ENCODE data around the gene ALKBH6.
"Not testable (repeated sequence)": the region's sequence is repeated elsewhere in the genome, so short reads cannot be mapped to it uniquely, and the experiment has no call there.

Gene ALKBH6

DNA sequence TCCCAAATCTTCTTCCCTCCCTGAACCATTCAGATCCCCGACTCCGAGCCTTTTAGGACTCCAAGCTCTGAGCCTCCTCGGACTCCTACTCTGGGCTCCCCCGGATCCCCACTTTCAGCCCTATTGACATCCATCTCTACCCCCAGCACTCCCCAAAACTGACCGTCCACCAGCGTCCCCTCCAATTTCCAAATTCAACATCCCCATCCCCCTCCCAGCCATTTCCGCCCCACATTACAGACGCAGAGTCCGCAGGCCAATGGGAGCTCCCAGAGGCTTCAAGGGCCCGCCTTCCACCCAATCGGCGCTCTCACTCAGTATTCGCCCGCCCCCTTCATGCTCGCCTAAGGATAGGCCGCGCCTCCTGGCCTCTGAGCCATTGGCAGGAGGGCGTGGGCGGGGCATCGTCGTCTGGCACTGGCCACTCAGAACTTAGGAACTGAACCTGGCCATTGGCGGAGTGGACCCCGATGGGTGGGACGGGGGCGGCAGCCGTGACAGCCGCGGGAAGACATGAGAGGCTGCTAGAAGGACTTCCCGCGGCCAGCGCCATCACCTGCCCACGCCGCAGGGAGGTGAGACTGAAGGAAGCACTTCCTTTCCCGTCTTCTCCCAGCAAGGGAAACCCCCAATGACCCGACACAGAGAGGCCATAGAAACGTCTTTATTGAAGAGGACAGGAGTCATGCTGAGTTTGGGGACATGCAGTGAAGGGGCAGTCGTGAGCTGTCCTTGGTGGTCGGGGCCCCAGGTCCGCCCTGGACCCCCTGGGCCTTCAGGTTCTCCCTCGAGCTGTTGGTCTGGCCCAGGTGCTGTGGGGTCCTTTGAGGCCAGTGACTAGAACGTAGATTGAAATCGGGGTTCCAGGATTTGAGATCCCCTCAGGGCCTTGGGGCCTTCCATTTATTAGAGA is at the start of gene ALKBH6:
Gene ALKBH6, minus strand, starts transcription at position 202 of the 913 bp plus-strand sequence. CDS start 816 bp downstream, outside the sequence.
- peak; percentile 99 for DNase-seq (ENCODE audit: low read depth)

DNA sequence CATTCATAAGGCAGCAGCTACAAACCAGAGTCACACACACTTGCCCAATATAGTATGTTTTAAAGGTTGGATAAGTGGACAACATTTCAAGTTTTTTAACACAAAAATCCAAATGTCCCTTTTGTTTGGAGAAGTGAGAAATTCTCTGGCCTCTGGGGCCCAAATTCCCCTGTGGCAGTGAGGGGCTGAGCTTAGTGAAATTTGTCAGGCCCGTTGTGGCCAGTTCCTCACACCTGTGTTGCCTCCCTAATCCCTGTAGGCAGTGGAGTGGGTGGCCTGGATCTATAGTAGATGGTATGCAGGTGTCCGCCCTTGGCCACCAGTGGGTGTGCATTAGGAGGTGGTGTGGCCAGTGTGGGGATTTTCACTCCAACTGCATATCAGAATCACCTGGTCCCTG is 47.4 kb upstream of the ALKBH6 start:
- DNase-seq (ENCODE audit: low read depth): no peak

DNA sequence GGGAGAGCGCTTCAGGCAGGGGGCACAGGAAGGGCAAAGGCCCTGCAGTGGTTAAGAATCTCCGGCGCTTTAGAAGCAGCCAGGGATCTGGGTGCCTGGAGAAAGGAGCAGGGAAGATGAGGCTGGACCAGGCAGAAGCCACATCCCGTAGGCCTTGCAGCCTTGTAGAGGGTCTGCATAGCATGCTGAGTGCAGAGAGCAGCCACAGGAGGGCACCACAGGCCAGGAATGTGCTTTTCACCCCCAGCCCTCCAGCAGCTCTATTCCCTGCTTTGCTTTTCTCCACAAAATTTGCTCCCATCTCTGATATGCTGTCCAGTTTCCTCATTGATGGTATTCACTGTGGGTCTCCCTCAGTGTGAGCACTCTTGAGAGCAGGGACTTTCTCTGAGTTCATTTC is 46.4 kb upstream of the ALKBH6 start:
- no peak for DNase-seq (ENCODE audit: low read depth)

DNA sequence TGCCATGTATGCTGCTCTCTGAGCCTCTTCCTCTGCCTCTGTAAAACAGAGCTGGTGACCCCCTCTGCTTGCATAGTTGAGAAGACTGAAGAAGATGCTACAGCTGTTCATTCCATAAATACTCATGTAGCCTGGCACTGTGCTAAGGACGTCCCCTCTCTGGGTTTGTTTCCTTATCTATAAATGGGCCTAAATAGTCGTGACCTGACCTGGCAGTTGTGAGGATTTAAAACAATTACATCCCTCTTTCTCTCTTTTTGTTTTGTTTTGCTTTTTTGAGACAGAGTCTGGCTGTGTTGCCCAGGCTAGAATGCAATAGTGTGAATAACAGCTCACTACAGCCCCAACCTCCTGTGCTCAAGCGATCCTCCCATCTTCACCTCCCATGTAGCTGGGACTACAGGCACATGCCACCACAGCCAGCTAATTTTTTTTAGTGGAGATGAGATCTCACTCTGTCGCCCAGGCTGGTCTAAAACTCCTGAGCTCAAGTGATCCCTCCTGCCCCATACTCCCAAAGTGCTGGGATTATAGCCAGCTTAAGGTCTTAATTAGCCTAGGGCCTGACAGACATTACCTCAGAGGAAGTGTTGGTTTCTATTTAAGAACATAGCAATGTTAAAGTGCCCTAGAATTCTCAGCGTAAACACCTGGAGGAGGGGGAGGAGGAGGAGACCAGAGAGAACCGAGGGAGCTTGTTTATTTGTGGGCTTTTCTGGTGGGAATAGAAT is 45.3 kb upstream of the ALKBH6 start:
- DNase-seq (ENCODE audit: low read depth): no peak

DNA sequence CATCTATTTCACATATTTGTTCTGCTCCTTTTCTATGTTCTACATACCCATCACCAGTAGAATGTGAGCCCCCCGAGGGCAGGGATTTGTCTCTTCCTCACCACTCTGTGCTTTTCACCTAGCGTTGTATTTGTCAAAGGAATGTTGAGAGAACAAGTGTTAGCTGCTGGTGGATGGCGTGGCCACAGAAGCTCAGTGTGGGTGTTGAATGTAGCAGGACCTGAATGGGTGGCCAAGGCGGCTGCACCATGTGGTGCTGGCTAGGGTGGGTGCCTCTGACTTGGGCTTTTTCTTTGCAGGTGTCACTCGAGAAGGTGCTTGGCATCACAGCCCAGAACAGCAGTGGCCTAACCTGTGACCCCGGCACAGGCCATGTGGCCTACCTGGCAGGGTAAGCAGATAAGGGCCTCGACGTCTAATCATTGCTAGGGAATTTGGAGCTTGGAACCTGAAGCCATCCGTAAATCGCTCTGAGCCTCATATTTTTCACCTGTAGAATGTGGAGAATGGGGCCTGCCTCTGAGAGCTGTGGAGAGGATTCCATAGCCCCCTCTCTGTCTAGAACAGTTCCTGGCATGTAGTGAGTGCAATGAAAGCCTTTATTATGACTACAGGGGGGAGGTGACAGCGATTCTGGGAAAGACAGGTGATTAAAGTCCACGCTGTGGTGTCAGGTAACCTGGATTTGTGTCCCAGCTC is 44.6 kb upstream of the ALKBH6 start:
- no peak for DNase-seq (ENCODE audit: low read depth)

DNA sequence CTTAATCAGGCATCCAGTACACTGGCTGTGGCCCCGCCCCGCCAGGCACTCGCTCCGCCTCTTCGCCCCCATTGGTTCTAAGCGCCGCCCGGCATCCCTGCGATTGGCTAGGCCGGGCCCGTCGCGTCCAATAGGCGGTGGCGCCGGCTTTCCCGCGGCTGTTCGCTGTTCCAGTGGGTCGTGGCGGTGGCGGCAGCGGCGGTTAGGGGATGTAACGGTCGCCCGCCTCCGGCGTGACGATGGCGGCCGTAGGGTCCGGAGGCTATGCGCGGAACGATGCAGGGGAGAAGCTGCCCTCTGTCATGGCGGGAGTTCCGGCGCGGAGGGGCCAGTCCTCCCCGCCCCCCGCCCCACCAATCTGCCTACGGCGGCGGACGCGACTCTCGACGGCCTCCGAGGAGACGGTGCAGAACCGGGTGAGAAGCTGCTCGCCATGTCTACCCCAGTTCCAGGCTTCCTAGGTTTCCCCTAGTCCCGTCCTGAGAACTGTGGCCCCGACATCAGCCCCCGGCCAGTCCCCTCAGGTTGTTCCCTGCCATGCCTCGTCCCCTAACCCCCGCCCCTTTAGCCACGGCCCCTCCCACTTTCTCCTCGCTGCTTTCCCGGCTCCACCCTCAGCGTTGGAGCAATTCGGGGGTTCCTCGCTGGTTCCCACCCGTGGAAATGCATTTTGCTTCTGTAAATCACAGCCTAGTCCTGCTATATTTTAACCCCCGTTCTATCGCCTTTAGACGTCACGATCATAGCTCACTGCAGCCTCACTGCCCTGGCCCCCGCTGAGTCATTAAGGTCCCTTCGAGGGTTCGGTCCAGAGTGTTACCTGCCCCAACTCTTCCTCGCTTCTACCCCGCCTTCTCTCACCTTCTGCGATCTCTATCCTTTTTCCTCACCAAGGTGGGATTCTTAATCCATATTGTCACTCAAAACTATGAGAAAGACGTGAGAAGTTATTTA is 41.0 kb upstream of the ALKBH6 start, which contains the start of gene WDR62:
Gene WDR62, plus strand, starts transcription at position 165 of the 954 bp plus-strand sequence. Its CDS starts 75 bp downstream, at position 240.
- peak; percentile 91 for DNase-seq (ENCODE audit: low read depth)

DNA sequence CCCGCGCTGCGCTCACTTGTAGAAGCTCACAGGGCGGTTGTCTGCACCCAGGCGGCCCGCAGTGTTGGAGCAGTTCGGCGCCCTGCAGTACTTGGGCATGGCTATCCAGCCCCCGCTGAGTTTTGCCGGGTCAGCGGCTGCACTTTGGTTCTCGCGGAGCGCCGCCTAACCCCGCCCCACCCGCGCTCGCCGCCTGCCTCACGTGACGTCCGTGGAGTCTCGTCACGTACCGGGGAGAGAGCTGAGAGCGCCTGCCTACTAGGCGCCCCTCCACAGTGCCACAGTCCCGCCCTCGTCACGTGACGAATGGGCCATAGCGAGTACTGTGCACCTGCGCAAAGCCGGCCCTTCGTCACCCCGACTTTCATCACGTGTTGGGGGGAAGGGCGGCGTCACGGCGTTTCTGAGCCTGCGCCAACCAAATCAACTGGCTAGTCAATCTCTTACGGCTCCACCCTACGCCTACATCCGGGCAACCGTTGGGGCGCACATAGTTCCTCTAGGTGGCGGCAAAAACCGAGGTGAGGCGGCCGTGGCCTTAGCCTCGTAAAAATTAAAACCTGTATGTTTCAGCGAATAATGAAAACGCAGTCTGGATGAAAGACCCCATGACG is 40.2 kb upstream of the ALKBH6 start, which contains the start of gene THAP8:
Gene THAP8, minus strand, starts transcription at position 167 of the 614 bp plus-strand sequence. Its CDS starts 68 bp downstream, at position 99.
- DNase-seq (ENCODE audit: low read depth): peak; percentile 100

DNA sequence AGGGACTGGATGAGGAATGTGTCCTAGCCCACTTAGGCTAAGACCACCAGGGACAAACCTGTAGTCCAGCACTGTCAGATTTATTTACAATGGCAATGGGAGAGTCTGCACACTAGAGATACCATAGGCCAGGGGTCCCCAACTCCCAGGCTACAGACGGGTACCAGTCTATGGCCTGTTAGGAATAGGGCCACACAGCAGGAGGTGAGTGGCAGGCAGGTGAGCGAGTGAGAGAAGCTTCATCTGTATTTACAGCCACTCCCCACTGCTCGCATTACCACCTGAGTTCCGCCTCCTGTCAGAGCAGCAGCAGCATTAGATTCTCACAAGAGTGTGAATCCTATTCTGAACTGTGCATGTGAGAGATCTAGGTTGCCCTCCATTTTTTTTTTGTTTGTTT is 37.6 kb upstream of the ALKBH6 start:
- DNase-seq (ENCODE audit: low read depth): no peak

DNA sequence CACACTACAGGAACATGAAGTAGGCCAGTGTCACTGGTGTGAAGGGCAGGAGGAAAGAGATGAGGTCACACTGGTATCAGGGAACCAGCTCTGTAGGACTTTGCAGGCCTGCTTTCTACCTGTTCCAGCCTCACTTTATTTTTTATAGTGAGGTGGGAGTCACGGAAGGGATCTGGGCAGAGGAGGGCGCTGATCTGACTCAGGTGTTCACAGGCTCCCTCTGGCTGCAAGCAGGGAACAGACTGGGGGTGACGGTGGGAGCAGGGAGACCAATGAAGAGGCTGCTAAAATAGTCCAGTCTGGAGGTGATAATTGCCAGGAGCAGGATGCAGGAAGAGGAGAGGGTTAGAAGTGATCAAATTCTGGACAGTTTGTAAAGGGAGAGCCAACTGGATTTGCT is 37.2 kb upstream of the ALKBH6 start:
- no peak for DNase-seq (ENCODE audit: low read depth)

DNA sequence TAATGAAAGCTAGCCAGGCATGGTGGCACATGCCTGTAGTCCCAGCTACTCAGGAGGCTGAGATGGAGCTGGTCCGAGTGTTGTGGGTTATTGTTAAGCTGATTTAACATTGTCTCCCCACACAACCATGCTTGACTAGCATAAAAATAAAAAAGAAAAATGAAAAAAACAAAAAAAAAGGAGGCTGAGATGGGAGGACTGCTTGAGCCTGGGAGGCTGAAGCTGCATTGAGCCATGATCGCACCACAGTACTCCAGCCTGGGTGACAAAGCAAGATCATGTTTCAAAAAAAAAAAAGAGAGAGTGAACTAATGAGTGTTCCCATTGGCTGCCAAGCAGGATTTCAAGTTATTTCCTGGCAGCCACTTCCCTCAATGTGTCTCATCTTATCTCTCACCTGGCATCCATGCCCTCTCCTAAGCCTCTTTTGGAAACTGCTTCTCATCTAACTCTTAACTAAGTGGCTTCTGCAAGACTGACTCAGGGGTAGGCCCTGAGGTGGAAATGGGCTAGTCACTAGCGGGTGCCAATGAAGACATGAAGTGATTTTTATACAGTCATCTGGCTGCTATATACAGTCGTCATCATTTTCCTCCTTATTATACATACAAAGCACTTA is 35.2 kb upstream of the ALKBH6 start:
- no peak for DNase-seq (ENCODE audit: low read depth)

DNA sequence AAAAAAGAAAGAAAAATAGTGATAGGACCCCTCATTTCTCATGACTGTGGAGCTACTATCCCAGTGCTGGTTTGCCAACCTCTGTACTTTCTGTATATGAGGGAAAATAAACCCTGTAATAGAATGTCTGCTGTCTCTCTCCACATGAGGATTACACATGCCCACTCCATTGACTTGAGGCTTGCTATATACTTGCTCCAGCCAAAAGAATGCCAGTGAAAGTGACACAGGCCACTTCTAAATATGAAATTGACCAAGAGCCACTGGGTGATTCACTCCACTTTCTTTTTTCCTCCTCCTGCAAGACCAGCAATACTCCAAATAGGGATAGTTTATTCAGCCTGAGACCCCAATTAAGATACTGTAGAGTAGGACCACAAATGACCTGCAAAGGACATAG is 33.8 kb upstream of the ALKBH6 start:
- no peak for DNase-seq (ENCODE audit: low read depth)

DNA sequence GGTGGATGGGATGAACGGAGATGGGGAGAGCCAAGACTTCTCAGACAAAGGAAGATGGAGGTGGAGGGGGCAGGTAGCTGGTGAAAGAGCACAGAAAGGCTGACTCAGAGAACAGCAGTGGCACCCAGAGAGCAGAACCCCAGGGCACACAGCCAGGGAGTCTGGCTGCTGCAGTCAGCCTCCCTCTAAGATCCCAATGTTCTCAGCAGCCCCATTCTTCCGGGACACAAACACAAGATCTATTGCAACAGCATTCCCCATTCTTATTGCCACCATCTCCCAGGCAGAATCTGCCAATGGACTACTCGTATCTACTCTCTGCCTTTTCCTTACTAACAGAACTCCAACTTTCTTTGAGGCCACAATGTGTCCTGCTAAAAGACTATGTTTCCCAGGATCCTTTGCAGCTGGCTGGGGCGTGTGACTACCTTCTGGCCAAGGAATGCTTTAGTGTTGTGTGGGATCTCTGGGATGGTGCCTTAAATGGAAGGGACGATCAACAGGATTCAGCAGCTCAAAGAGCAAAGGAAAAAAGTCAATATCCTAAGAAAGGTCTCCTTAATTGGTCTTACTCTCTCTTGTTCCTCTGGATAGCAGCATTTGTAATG is 32.5 kb upstream of the ALKBH6 start:
- DNase-seq (ENCODE audit: low read depth): no peak

DNA sequence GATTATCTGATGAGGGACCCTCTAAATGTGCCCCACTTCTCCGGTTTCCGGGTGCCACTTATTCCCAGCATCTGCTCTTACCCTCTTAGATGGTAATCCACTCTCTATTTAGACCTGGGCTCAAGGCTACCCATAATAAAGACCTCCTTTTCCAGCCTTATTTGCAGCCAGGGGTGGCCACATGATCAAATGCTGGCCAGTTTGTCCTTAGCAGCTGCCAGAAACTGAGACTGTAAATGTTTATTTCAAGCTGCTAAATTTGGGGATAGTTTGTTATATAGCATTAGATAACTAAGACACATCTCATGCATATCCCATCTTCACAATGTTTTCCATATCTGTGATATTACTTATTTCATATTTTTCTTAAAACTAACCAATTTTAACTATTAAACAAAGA is 29.9 kb upstream of the ALKBH6 start:
- DNase-seq (ENCODE audit: low read depth): no peak

DNA sequence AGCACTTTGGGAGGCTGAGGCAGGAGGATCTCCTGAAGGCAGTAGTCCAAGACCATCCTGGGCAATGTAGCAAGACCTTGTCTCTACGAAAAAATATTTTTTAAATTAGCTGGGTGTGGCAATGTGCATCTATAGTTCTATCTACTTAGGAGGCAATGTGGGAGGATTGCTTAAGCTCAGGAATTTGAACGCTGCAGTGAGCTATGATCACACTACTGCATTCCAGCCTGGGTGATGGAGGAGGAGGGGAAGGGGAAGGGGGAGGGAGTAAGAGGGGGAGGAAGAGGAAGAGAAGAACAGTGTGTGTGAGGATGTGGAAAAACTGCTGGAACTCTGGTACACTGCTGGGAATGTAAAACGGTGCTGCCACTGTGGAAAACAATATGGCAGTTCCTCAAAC is 27.8 kb upstream of the ALKBH6 start:
- DNase-seq (ENCODE audit: low read depth): no peak

DNA sequence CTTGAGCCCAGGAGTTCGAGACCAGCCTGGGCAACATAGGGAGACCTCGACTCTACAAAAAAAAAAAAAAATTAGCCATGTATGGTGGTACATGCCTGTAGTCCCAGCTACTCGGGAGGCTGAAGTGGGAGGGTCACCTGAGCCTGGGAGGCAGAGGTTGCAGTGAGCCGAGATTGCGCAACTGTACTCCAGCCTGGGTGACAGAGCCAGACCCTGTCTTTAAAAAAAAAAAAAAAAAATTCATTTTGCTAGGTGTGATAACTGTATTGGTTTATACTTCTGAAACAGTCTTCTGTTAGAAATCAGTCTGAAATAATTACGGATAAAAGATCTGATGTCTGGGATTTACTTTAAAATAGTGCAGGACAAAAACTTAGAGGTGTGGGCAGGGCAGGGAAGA is 27.1 kb upstream of the ALKBH6 start:
- DNase-seq (ENCODE audit: low read depth): not testable (repeated sequence)

DNA sequence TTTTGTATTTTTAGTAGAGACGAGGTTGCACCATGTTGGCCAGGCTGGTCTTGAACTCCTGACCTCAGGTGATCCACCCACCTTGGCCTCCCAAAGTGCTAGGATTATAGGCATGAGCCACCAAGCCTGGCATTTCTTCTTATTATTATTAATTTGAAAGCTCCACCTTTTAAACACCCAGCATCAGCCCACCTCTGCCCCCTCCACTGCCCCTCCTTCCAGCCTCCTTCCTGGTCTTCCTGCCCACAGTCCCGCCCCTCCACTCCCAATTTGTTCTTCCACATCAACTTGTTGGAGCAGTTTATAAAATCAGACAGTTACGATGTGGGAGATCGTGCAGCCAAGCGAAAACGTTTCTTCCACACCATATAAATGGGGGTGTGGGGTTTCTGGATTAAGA is 26.5 kb upstream of the ALKBH6 start:
- DNase-seq (ENCODE audit: low read depth): no peak

DNA sequence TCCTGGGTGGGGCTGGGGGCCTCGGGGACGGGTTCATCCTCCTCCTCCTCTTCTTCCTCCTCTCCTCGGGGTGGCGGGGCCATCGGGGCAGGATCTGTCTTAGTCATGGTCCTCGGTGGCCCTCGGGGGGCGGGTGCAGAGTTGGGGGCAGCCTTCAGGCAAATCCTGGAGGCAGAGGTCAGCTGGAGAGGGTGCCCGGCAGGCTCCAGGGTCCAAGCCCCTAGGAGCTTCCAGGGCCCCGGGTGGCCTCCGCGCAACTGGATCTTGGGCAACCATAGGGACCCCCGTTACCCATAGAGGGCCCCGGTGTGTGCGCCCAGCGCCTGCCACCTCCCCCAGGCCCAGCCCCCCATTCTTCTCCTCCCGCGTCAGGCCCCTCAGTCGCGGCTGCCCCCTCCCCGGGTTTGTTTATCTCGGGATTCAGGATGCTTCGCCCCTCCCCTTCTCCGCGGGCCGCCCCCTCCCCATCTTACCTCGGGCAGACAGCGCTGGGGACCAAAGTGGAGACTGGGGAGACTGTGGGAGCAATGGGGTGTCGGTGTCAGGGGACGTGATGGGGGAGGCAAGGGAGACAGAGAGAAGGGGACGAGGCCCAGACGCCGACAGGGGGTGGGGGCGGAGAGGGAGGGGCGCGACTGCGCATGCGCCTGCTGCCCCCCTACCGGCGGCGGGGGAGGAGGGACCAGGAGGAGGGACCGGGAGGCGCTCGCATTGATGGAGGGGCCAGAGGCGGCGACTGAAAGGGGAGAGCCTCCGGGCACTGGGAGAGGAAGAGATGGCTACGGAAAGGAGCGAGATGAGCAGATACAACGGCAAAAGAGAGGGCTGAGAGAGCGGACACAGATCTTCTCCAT is 18.5 kb upstream of the ALKBH6 start, which contains the start of gene CLIP3:
Gene CLIP3, minus strand, starts transcription at position 623 of the 854 bp plus-strand sequence. Its CDS starts 516 bp downstream, at position 107.
- peak; percentile 27 for DNase-seq (ENCODE audit: low read depth)

DNA sequence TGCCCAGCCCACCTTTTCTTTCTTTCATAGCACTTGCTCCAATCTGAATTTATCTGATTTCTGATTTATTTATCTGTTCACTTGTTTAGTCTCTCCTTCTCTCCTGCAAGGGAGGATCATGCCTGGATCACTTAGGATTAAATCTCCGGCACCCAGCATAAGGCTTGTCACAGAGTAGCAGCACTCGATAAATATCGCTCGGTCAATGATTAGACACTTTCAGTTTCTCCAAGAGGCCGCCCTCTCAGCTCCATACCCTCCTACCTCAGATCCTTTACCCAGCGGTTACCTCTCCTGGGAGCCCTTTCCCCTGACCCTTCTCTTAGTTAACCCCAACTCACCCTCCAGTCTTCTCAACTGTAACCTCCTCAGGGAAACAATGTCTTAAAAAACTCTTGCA is 17.3 kb upstream of the ALKBH6 start:
- DNase-seq (ENCODE audit: low read depth): no peak

All from stimulated activated CD8-positive, alpha-beta memory T cell treated with anti-CD3 and anti-CD28 coated beads, Interleukin-7, amount 100 ng/mL, for 24 hours (primary cell).